ENCODE results near the gene PIK3CD. TPM values are rescaled to one million over a fixed set of nuclear protein-coding genes. Genes with fewer than 3 reads are reported as not detected.

The PIK3CD gene
- polyA plus RNA-seq, 6 donors from 2014 or later, result 29.6 to 105 (median 58.0) TPM

Other genes starting within 250 kb of the PIK3CD start
- 1 to 10 TPM; 6.3 to 8.7 (median 8.1) TPM for gene SLC25A33, start 112.3 kb upstream of the PIK3CD start, polyA plus RNA-seq (ENCODE audit: low read depth in 6 of 6)
- gene TMEM201, start 62.8 kb upstream of the PIK3CD start, polyA plus RNA-seq (ENCODE audit: low read depth in 6 of 6), result 1 to 10 TPM in 4 of 6 donors, under 1 TPM in 2; 0.89 to 3.5 (median 1.2) TPM
- gene CLSTN1, start 172.2 kb downstream of the PIK3CD start, polyA plus RNA-seq (ENCODE audit: low read depth in 6 of 6), result 10 to 100 TPM; 11.1 to 31.9 (median 15.0) TPM

Measured in naive B cell (primary cell).